HEK293T (cell line): ENCODE measurements around the gene NBEA.
"Not testable (repeated sequence)": the region's sequence is repeated elsewhere in the genome, so short reads cannot be mapped to it uniquely, and the experiment has no call there.

Experiments
- CTCF ChIA-PET: fragments of 350-600 bp; formaldehyde crosslinking; extraction: SDS; loops from one replicate; lab custom pipeline; 2021; ENCODE audit warnings: antibody characterized with exemption, inconsistent platforms; lab: Yijun Ruan, JAX
- POLR2A ChIA-PET: fragments of 350-600 bp; formaldehyde crosslinking; extraction: SDS; loops from one replicate; lab custom pipeline; 2020; ENCODE audit warnings: antibody characterized with exemption, inconsistent platforms; lab: Yijun Ruan, JAX
- DNase-seq: peaks from one replicate; pipeline ENCODE4 v3.0.0; 2012; ENCODE audit warnings: mixed read lengths; ENCODE audit errors: extremely low spot score
- ARNT ChIP-seq: fragments of 450-650 bp; IDR thresholded peaks from 2 replicates; pipeline ENCODE4 v1.6.1; 2017; ENCODE audit warnings: mild to moderate bottlenecking
- BHLHE40 ChIP-seq: fragments of 450-650 bp; IDR thresholded peaks from 2 replicates; pipeline ENCODE4 v1.6.1; 2016; ENCODE audit warnings: mild to moderate bottlenecking, moderate library complexity, borderline replicate concordance
- CTBP1 ChIP-seq: fragments of 450-650 bp; IDR thresholded peaks from 2 replicates; pipeline ENCODE4 v1.6.1; 2016; ENCODE audit warnings: borderline replicate concordance
- ELF4 ChIP-seq: fragments of 450-650 bp; IDR thresholded peaks from 2 replicates; pipeline ENCODE4 v1.6.1; 2017; ENCODE audit warnings: antibody characterized with exemption
- FOXA1 ChIP-seq: fragments of 450-650 bp; IDR thresholded peaks from 2 replicates; pipeline ENCODE4 v1.6.1; 2016; ENCODE audit warnings: mild to moderate bottlenecking
- FOXK2 ChIP-seq: fragments of 450-650 bp; IDR thresholded peaks from 2 replicates; pipeline ENCODE4 v1.6.1; 2016; ENCODE audit warnings: mild to moderate bottlenecking
- FOXM1 ChIP-seq: fragments of 450-650 bp; IDR thresholded peaks from 2 replicates; pipeline ENCODE4 v1.6.1; 2017; ENCODE audit warnings: mild to moderate bottlenecking, borderline replicate concordance
- HDGF ChIP-seq: fragments of 450-650 bp; IDR thresholded peaks from 2 replicates; pipeline ENCODE4 v1.6.1; 2017; ENCODE audit warnings: antibody characterized with exemption, borderline replicate concordance
- L3MBTL2 ChIP-seq: fragments of 450-650 bp; conservative IDR thresholded peaks from 2 replicates; pipeline ENCODE4 v1.6.1; 2016; ENCODE audit warnings: mild to moderate bottlenecking
- LEF1 ChIP-seq: fragments of 450-650 bp; IDR thresholded peaks from 2 replicates; pipeline ENCODE4 v1.6.1; 2017; ENCODE audit warnings: mild to moderate bottlenecking, borderline replicate concordance
- NFRKB ChIP-seq: fragments of 450-650 bp; IDR thresholded peaks from 2 replicates; pipeline ENCODE4 v1.6.1; 2016; ENCODE audit warnings: mild to moderate bottlenecking, moderate library complexity
- SP1 ChIP-seq: fragments of 450-650 bp; IDR thresholded peaks from 2 replicates; pipeline ENCODE4 v1.6.1; 2017
- SUZ12 ChIP-seq: fragments of 450-650 bp; IDR thresholded peaks from 2 replicates; pipeline ENCODE4 v1.6.1; 2016; ENCODE audit warnings: mild to moderate bottlenecking
- TARDBP ChIP-seq: fragments of 450-650 bp; IDR thresholded peaks from 2 replicates; pipeline ENCODE4 v1.6.1; 2016
- ZNF384 ChIP-seq: fragments of 450-650 bp; IDR thresholded peaks from 2 replicates; pipeline ENCODE4 v1.6.1; 2016
- TF ChIP-seq, protein P1 (sequence below): fragments of 450-650 bp; IDR thresholded peaks from 2 replicates; pipeline ENCODE4 v1.6.1; 2016

The NBEA gene

DNA sequence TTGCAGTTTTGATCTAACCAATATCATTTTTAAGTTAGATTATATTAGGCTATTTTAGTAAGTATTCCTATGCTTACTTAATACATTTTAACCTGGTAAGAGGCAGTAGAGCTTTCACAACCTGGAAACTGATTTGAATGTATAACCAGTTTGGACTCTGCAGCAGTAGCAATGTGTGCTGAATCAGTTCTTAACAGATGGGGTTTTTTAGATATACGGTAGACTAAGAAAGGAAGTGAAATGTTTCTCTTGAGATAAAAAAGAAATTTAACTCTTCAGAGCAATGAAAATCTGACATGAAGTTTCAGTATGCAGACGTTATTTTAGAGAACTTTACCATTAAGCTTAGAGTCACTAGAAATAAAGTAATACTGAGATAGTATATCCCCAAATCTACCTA is 2.7 kb downstream of the NBEA start:
- ChIA-PET CTCF (no interaction called here), POLR2A (no interaction called here)
- no peak for TF ChIP-seq L3MBTL2
- TF ChIP-seq ZNF384, result no peak
- TF ChIP-seq HDGF, result no peak
- TF ChIP-seq TARDBP, result no peak
- TF ChIP-seq, protein P1, sequence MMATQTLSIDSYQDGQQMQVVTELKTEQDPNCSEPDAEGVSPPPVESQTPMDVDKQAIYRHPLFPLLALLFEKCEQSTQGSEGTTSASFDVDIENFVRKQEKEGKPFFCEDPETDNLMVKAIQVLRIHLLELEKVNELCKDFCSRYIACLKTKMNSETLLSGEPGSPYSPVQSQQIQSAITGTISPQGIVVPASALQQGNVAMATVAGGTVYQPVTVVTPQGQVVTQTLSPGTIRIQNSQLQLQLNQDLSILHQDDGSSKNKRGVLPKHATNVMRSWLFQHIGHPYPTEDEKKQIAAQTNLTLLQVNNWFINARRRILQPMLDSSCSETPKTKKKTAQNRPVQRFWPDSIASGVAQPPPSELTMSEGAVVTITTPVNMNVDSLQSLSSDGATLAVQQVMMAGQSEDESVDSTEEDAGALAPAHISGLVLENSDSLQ, result no peak
- no peak for TF ChIP-seq FOXK2
- no peak for TF ChIP-seq ARNT
- TF ChIP-seq NFRKB, result no peak
- no peak for TF ChIP-seq CTBP1
- DNase-seq, result no peak

DNA sequence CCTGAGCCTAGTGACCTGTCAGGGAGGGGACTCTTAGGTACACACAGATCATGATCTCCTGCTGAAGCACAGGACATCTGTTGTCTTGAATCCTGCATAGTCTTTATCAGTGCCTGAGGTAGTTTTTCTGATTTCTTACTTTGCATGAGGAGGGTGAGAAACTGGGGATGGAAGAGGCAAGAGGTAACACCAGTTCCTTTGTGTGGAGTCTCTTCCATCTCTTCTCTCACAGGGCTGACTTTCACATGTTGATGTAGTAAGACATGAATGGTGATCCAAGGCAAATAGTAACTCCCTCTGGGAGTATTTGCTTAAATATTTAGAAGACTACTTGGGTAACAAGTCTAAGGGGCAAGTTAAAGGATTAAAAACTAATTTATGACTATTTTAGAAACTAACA is 9.5 kb downstream of the NBEA start:
- TF ChIP-seq SUZ12 (no peak), FOXA1 (no peak), FOXK2 (no peak), CTBP1 (no peak), ELF4 (no peak)
- ChIA-PET POLR2A (no interaction called here), CTCF (no interaction called here)
- no peak for DNase-seq

DNA sequence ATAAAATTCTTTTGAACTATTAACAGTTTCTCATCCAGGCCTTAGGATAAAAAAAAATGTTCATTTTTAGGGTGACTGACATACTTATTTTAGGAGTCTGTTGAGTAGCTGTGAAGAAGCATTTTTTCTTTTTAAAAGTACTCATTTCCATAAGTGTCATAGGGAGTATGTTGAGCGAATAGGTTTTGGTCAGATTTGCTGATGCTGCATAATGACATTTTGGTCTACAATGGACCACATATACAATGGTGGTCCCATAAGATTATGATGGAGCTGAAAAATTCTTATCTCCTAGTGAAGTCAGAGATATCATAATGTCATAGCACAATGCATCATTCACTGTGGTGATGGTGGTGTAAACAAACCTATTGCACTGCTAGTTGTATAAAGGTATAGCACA is 17.4 kb downstream of the NBEA start:
- ChIA-PET POLR2A (no interaction called here), CTCF (no interaction called here)
- TF ChIP-seq ZNF384 (no peak), FOXA1 (no peak), HDGF (no peak), SUZ12 (no peak), ARNT (no peak), ELF4 (no peak), LEF1 (no peak), SP1 (no peak), TARDBP (no peak), FOXK2 (no peak)
- TF ChIP-seq, protein P1, result no peak
- DNase-seq, result no peak

DNA sequence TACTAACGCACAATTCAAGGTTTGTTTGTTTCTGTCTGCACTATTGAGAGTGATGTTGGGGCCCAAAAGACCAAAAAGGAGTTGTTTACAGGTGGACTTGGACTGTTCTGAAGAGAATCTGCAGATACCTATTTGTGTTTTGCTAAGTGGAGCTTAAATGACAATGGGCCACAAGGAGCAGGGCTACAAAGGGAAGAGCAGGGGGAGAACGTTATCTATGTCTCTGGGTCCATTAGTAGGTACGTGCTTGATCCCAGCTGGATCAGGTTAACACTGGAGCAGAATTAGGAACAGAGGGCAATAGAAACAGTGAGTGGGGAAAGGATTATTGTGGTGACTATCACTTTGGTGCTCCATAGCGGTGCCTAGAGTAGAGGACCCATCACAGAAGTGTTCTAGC is 22.5 kb downstream of the NBEA start:
- no peak for TF ChIP-seq ZNF384
- TF ChIP-seq ELF4, result no peak
- TF ChIP-seq, protein P1, result no peak
- no peak for TF ChIP-seq BHLHE40
- TF ChIP-seq SP1, result no peak
- TF ChIP-seq TARDBP, result no peak
- no peak for TF ChIP-seq HDGF
- TF ChIP-seq ARNT, result no peak
- TF ChIP-seq NFRKB, result no peak
- TF ChIP-seq L3MBTL2, result no peak
- no peak for TF ChIP-seq FOXM1
- DNase-seq, result no peak
- CTCF ChIA-PET, result no interaction called here
- POLR2A ChIA-PET, result no interaction called here

DNA sequence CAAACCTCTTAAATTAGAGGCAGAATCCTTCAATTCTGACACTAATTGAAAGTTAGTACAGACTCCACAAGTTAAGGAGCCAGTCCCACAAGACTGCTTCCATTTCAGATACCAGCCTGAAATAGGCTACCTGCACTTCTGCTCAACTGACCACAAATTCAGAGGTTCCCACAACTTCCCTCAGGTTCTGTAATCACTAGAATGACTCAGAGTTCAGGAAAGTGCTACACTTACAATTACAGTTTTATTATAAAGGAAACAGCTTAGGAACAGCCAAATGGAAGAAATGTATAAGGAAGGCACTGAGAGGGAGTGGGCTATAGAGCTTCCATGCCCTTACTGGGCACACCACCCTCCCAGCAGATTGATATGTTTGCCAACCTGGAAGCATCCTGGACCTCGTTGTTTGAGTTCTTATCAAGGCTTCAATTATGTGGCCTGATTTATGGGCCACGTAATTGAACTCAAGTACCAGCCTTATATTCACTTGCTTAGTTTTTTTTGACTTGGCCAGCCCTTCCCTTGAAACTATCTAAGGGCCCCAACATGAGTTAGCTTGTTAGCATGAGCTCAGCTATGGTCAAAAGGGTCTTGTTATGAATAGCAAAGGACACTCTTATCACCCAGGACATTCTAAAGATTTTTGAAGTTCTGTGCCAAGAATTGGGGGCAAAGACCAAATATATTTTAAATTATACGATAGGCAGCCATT is 25.9 kb downstream of the NBEA start:
- TF ChIP-seq, protein P1, result no peak
- no peak for TF ChIP-seq ARNT
- TF ChIP-seq SUZ12, result no peak
- TF ChIP-seq FOXM1, result no peak
- no peak for TF ChIP-seq L3MBTL2
- no peak for TF ChIP-seq HDGF
- no peak for TF ChIP-seq ZNF384
- no peak for TF ChIP-seq FOXA1
- no peak for TF ChIP-seq BHLHE40
- no peak for TF ChIP-seq ELF4
- TF ChIP-seq LEF1, result no peak
- TF ChIP-seq FOXK2, result no peak
- TF ChIP-seq SP1, result no peak
- no peak for TF ChIP-seq NFRKB
- no peak for TF ChIP-seq TARDBP
- TF ChIP-seq CTBP1, result no peak
- POLR2A ChIA-PET, result no interaction called here
- no peak for DNase-seq
- CTCF ChIA-PET, result no interaction called here

DNA sequence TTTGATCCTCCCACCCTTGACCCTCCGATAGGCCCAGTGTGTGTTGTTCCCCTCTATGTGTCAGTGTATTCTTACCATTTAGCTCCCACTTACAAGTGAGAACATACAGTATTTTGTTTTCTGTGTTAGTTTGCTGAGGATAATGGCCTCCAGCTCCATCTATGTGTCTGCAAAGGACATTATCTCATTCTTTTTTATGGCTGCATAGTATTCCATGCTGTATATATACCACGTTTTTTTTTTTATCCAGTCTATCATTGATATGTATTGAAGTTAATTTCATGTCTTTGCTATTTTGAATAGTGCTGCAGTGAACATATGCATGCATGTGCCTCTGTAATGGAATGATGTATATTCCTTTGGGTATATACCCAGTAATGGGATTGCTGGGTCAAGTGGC is 27.5 kb downstream of the NBEA start:
- DNase-seq, POLR2A ChIA-PET, CTCF ChIA-PET: not testable (repeated sequence)
